Testis (tissue), 2 donors: ENCODE measurements around the gene HLA-F.

Experiments used
- CTCF ChIP-seq, 3 experiments: fragments of 450-650 bp in 2 of 3; fragments of 200-600 bp in 1 of 3; sonication (generic) in 1 of 3; IDR thresholded peaks; one replicate each; pipeline ENCODE4 v1.5.1; 2016 to 2019; ENCODE audit warnings: antibody characterized with exemption in 3 of 3, mild to moderate bottlenecking in 2 of 3, moderate library complexity in 1 of 3
- POLR2A ChIP-seq: fragments of 450-650 bp; IDR thresholded peaks from one replicate; pipeline ENCODE4 v1.6.1; 2017; ENCODE audit warnings: antibody characterized with exemption, mild to moderate bottlenecking, moderate library complexity

- TF ChIP-seq CTCF (IDR thresholded peaks at IDR 0.05): no peak
- no peak for TF ChIP-seq POLR2A
Observed at GRCh38 chr6:29733057-29733456, 9.8 kb downstream of the HLA-F start.
